Parathyroid adenoma (tissue), 2 donors: ENCODE data around the gene RBBP8NL.

Experiments used
- H2AFZ ChIP-seq: fragments of 300-600 bp; sonication (generic); one replicate; pipeline ENCODE4 v1.7.0; 2017; ENCODE audit warnings: antibody characterized with exemption, mild to moderate bottlenecking
- H3K27ac ChIP-seq: fragments of 300-600 bp; sonication (generic); one replicate; pipeline ENCODE4 v1.7.0; 2017
- H3K27me3 ChIP-seq: fragments of 300-600 bp; sonication (generic); one replicate; pipeline ENCODE4 v1.7.0; 2017; ENCODE audit warnings: low read length; ENCODE audit not compliant: control insufficient read depth, insufficient read depth
- H3K36me3 ChIP-seq: fragments of 300-600 bp; sonication (generic); one replicate; pipeline ENCODE4 v1.7.0; 2017; ENCODE audit warnings: low read length; ENCODE audit not compliant: control insufficient read depth, insufficient read depth
- H3K4me1 ChIP-seq: fragments of 300-600 bp; sonication (generic); one replicate; pipeline ENCODE4 v1.7.0; 2017; ENCODE audit warnings: control low read depth
- H3K4me2 ChIP-seq: fragments of 300-600 bp; sonication (generic); one replicate; pipeline ENCODE4 v1.7.0; 2017; ENCODE audit warnings: low read length
- H3K4me3 ChIP-seq: fragments of 300-600 bp; sonication (generic); one replicate; pipeline ENCODE4 v1.7.0; 2017; ENCODE audit warnings: low read depth, low read length
- H3K79me2 ChIP-seq: fragments of 300-600 bp; sonication (generic); one replicate; pipeline ENCODE4 v1.7.0; 2017; ENCODE audit warnings: control low read depth
- H3K9ac ChIP-seq: fragments of 300-600 bp; sonication (generic); one replicate; pipeline ENCODE4 v1.7.0; 2017; ENCODE audit warnings: mild to moderate bottlenecking
- H3K9me3 ChIP-seq: fragments of 300-600 bp; sonication (generic); one replicate; pipeline ENCODE4 v1.7.0; 2017; ENCODE audit warnings: low read length; ENCODE audit not compliant: control insufficient read depth
- TF ChIP-seq, protein P1 (sequence below): fragments of 300-600 bp; sonication (generic); IDR thresholded peaks from one replicate; pipeline ENCODE4 v1.7.0; 2017; ENCODE audit warnings: antibody characterized with exemption, mild to moderate bottlenecking
- donor health status: primary hyperparathyroidism.

The RBBP8NL gene

DNA sequence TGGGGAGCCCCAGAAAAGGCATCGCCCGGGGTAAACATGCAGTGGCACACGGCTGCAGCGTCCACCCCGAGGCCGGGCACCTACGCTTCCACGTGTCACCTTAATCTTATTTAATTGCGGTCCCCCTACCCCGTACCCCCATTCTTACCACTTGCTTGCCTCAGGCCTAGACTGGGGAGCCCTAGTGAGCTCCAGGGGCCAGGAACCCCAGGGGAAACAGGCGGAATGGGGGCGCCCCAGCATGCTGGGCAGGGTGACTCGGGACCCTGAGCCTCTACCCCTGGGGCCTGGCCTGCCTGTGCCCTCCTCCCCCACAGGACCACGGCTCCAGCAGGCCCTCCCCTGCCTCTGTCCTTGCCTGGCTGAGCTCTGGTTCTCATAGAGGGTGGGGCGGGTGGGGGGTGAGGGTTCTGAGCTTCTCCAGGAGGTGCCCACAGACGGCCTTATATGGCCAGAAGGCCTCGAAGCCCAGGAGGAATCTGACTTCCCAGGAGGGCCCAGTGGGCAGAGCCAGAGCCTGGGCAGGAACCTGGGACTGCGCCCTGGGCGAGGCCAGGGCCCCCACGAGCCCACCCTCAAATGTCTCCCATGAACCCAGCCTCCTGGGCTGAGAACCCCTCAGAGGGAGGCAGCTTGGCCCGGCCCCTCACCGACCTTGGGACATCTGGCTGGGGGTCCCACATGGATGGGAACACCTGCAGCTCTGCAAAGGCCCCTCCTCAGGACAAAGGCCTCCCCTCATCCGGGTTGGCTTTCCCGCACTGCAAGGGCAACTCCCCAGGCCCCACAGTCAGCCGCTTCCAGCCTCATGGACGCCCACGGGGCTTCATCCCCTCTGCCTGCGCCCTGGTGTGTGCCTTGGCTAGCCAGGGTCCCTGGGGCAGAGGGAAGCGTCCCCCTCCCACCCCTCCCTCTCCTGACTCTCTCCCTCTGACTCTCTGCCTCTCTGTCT lies 55.0 kb downstream of the RBBP8NL start:
- Histone ChIP-seq H3K9me3 (no peaks in the 10 kb centered on the region), H3K27ac (no peak overlapping the region), H3K36me3 (no peaks in the 10 kb centered on the region), H3K79me2 (no peaks in the 10 kb centered on the region), H3K9ac (no peak overlapping the region), H3K4me3 (no peak overlapping the region), H2AFZ (no peak overlapping the region), H3K4me2 (no peak overlapping the region), H3K27me3 (no peaks in the 10 kb centered on the region), H3K4me1 (peaks cover 30% of the 10 kb centered on the region)
- TF ChIP-seq, protein P1, sequence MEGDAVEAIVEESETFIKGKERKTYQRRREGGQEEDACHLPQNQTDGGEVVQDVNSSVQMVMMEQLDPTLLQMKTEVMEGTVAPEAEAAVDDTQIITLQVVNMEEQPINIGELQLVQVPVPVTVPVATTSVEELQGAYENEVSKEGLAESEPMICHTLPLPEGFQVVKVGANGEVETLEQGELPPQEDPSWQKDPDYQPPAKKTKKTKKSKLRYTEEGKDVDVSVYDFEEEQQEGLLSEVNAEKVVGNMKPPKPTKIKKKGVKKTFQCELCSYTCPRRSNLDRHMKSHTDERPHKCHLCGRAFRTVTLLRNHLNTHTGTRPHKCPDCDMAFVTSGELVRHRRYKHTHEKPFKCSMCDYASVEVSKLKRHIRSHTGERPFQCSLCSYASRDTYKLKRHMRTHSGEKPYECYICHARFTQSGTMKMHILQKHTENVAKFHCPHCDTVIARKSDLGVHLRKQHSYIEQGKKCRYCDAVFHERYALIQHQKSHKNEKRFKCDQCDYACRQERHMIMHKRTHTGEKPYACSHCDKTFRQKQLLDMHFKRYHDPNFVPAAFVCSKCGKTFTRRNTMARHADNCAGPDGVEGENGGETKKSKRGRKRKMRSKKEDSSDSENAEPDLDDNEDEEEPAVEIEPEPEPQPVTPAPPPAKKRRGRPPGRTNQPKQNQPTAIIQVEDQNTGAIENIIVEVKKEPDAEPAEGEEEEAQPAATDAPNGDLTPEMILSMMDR = no peak

DNA sequence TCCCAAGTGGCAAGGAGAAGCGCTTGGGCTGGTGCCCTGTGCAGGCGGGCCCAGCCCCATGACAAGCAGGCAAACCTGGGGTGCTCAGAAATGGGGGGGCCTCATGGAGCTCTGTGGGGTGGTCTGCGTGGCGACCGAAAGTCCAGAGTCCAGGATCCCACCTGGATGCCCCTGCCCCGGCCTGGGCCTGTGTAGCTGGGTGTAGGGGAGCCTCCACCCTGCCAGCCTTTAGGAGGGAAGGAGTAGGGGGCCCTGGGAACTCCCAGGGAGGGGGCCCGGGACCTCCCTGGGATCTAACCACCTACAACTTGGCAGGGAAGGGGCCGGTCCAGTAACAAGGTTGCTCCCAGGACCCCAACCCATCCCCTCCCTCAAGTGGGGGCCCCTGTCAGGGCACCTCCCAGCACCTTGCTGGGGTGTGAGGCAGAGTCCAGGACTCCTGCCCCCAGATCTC lies 55.7 kb downstream of the RBBP8NL start:
- peaks cover 2% of the 10 kb centered on the region for H3K79me2 ChIP-seq
- H2AFZ ChIP-seq = no peak overlapping the region
- H3K4me2 ChIP-seq = no peak overlapping the region
- H3K27ac ChIP-seq = no peak overlapping the region
- peaks cover 30% of the 10 kb centered on the region for H3K4me1 ChIP-seq
- no peaks in the 10 kb centered on the region for H3K9me3 ChIP-seq
- H3K4me3 ChIP-seq = no peak overlapping the region
- TF ChIP-seq, protein P1 = no peak
- H3K9ac ChIP-seq = no peak overlapping the region
- H3K36me3 ChIP-seq = no peaks in the 10 kb centered on the region
- no peaks in the 10 kb centered on the region for H3K27me3 ChIP-seq

DNA sequence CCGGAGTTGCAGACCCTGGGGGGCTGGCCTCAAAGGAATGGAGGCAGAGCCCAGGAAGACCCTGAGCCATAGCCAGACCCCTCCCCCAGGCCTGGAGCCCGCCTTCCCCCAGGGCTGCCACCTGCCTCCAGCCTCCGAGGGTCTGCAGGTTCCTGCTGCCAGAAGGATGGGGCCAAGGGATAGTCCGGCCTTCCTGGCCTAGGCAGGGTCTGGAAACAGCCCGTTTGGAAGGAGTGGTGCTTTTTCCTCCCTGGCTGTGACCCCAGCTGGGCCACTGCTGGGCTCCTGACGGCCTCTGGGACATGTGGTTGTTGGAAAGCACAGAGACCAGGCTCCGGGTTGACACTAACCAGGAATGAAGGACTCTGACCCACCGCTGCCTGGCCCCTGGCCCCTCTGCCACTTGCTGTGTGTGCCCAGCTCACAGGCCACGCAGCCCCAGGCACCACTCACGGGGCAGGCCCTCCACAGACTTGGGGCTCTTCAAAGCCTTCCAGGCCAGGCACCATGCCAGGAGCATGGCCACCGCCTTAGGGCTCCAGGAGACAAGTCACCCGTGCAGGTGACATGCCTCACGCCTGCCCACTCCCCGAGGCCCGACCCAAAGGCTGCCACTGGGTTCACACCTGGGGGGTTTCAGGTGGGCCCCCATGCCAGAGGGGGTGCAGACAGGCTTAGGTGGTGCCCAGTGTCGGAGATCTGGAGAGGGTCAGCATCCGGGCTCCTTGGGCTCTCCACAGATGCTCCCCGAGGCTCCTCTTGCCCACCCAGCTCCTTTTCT lies 56.3 kb downstream of the RBBP8NL start:
- H3K4me3 ChIP-seq = no peak overlapping the region
- H3K9ac ChIP-seq = no peak overlapping the region
- H2AFZ ChIP-seq = no peak overlapping the region
- no peaks in the 10 kb centered on the region for H3K36me3 ChIP-seq
- H3K9me3 ChIP-seq = no peaks in the 10 kb centered on the region
- no peak overlapping the region for H3K4me2 ChIP-seq
- TF ChIP-seq, protein P1 = no peak
- H3K27ac ChIP-seq = no peak overlapping the region
- H3K4me1 ChIP-seq = peaks cover 31% of the 10 kb centered on the region
- H3K79me2 ChIP-seq = peaks cover 2% of the 10 kb centered on the region
- no peaks in the 10 kb centered on the region for H3K27me3 ChIP-seq

DNA sequence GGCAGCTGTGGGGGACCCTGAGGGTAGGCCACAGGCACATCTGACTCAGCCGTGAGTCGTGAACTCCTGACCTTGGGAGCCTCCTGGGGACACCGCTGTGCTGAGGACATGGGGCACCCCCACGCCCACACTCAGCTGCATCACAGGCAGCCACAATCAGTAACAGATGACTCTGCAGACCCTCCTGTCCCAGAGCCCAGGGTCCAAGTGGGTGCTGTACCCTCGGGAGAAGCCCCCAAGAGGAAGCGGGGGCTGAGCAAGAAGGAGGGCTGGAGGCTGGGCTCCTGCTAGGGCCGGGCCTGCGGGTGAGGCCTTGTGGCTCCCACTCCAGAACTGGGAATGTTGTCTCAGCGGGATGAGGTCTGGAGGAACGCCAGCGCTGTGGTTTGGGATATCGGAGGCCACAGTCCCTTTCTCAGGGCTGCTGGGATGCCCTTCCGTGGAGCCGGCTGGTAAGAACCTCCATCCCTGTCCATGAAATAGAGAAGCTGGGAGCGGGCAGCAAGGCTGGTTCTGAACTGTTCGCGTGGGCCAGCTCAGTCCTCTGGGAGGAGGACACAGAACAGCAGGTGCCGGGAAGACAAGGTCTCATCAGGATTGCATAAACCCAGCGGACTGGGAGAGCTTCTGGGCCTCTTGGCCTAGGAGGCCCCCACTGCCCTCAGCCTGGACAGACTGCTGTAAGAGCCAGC lies 57.1 kb downstream of the RBBP8NL start:
- Histone ChIP-seq H3K4me1 (peaks cover 39% of the 10 kb centered on the region), H3K4me2 (no peak overlapping the region), H3K9ac (no peak overlapping the region), H3K4me3 (no peak overlapping the region), H3K27ac (no peak overlapping the region), H2AFZ (no peak overlapping the region), H3K27me3 (no peaks in the 10 kb centered on the region), H3K79me2 (peaks cover 2% of the 10 kb centered on the region), H3K9me3 (no peaks in the 10 kb centered on the region), H3K36me3 (no peaks in the 10 kb centered on the region)
- TF ChIP-seq, protein P1 = no peak
